GF-D8 (cell line): Measurements from ENCODE around the gene CEP85.
A peak's percentile ranks its signal among the peaks of the same experiment; 100 is the strongest.
"Not testable (repeated sequence)": the region's sequence is repeated elsewhere in the genome, so short reads cannot be mapped to it uniquely, and the experiment has no call there.

Experiments
- DNase-seq: peaks from one replicate; lab custom pipeline; 2025; lab: John Stamatoyannopoulos, UW

CEP85 gene

GRCh38 chr1:26290882-26291261 lies 56.9 kb downstream of the CEP85 start:
- no peak for DNase-seq

GRCh38 chr1:26291433-26291832 lies 57.4 kb downstream of the CEP85 start:
- DNase-seq = no peak

GRCh38 chr1:26291939-26292338 lies 57.9 kb downstream of the CEP85 start:
- DNase-seq = no peak

- not testable (repeated sequence) for DNase-seq
These were observed 58.7 kb downstream of the CEP85 start for GRCh38 chr1:26292735-26293134.

GRCh38 chr1:26293911-26294463 lies 60.0 kb downstream of the CEP85 start:
- no peak for DNase-seq

GRCh38 chr1:26295194-26296138 lies 61.5 kb downstream of the CEP85 start:
- DNase-seq = no peak

GRCh38 chr1:26296340-26297056 lies 62.5 kb downstream of the CEP85 start:
- no peak for DNase-seq

GRCh38 chr1:26297057-26297790 lies 63.2 kb downstream of the CEP85 start:
- DNase-seq = no peak

GRCh38 chr1:26297791-26298124 lies 63.8 kb downstream of the CEP85 start:
- no peak for DNase-seq

- DNase-seq = no peak
These were observed 66.7 kb downstream of the CEP85 start for GRCh38 chr1:26300578-26301275.

GRCh38 chr1:26302733-26303405 lies 68.9 kb downstream of the CEP85 start:
- no peak for DNase-seq

- DNase-seq = peak; percentile 73
These were observed 71.8 kb downstream of the CEP85 start for GRCh38 chr1:26305667-26306289.

- DNase-seq = peak; percentile 94
These were observed 72.6 kb downstream of the CEP85 start, which contains the start of gene UBXN11 for GRCh38 chr1:26306290-26307229. UBXN11 (minus strand) TSS chr1:26306636; CDS start chr1:26302883, 3,753 bp downstream.

GRCh38 chr1:26307363-26307781 lies 73.4 kb downstream of the CEP85 start:
- DNase-seq = no peak

GRCh38 chr1:26307966-26308899 lies 74.2 kb downstream of the CEP85 start:
- peak; percentile 28 for DNase-seq

GRCh38 chr1:26314501-26314900 lies 80.5 kb downstream of the CEP85 start:
- DNase-seq = no peak

- no peak for DNase-seq
These were observed 82.2 kb downstream of the CEP85 start for GRCh38 chr1:26315874-26316850.
